ENCODE results near the gene ZNF430. TPM values are rescaled to one million over a fixed set of nuclear protein-coding genes. Genes with fewer than 3 reads are reported as not detected.

ZNF430 gene
- total and polyA plus RNA-seq, 9 of the 15 experiments (the other 6 are each of a cell fraction or from before 2014, with no cell fraction given): 4.7 to 15.4 (median 9.4) TPM

DNA sequence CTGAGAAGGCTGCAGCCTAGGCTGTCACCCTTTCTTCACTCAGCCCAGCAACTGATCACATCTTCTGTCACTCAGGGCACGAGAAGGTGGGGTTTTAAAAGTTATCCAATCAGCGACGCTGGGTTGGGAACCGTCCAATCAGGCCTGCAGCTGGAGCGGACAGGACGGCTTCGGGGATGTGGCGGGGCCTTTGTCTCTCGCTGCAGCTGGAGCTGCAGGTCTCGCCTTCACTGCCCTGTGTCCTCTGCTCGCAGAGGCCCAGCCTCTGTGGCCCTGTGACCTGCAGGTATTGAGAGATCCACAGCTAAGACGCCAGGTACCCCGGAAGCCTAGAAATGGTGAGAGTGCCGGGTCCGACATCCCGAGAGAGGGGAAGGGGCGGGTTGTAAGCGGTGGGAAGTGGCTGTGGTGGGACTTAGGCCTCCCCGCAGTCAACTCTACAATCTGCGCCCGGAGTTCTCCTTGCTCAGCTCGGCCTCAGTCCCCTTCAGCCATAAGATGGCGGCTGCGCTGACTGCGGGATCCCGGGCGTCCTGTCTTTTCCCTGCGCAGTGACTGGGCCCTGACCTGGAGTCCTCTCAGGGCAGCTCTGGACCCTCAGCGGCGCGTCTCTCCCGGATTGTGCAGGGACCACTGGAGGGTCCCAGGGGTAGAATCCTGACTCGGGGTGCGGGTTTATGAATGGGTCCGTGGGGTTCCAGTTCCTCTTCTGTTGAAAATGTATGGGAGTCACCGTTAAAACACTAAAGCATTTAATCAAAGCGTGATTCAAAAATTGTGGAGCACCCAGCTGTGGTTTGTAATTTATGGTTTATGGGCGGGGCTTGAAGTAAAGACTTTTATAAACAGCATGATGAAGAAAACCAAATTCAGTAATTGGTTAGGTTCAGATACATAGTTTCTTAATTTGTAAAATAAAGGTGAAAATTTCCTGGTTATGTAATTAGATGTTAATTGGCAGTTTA is 61.8 kb downstream of the ZNF430 start, which contains the start of gene ZNF714:
Gene ZNF714, plus strand, starts transcription at position 193 of the 965 bp plus-strand sequence. CDS start 16,066 bp downstream, outside the sequence.
- no peaks in the 10 kb centered on the region for H3K9me1 ChIP-seq (ENCODE audit: control insufficient read depth, insufficient read depth, low read length)
- peak; percentile 92 to 97 (median 94) for DNase-seq (ENCODE audit: extremely low read depth in 1 of 4, low spot score in 3 of 4)
- intact Hi-C loops (cut with micrococcal nuclease) (loop anchor here (5.0 kb wide), 1 partner anchor 60 kb away; the partner anchor contains the start of gene ZNF431), in situ Hi-C loops (cut with MboI) (no loop called here)
- H3K36me3 ChIP-seq (ENCODE audit: control insufficient read depth, insufficient read depth, low read length): peaks cover 24% of the 10 kb centered on the region; the same call in 2 of the 3 replicates
- peak within 1 kb of the TSS; percentile 90 for H3K4me3 ChIP-seq
- peak; percentile 99 for ATAC-seq
- peak; percentile 99 for FAIRE-seq
- H3K4me1 ChIP-seq (replicated peaks in 1 of 2; ENCODE audit: control insufficient read depth in 2 of 2, insufficient read depth in 2 of 2, low read length in 2 of 2): peaks cover 4 to 6% of the 10 kb centered on the region in 2 experiments
- H4K20me1 ChIP-seq (replicated peaks; ENCODE audit: control insufficient read depth, insufficient read depth, low read length): no peaks in the 10 kb centered on the region
- H3K27me3 ChIP-seq (ENCODE audit: control insufficient read depth in 2 of 2, insufficient read depth in 2 of 2, low read length in 2 of 2): no peaks in the 10 kb centered on the region
- 0% methylated on average over 36 of the region's 38 CpGs for WGBS (ENCODE audit: insufficient coverage, low coverage, missing lambda C conversion rate)
- H3K9ac ChIP-seq (ENCODE audit: insufficient read depth in 1 of 2, low read depth in 2 of 2, low read length in 2 of 2): peak within 1 kb of the TSS; percentile 86 to 93
- CTCF ChIA-PET (ENCODE audit: low intra/inter-chr PET ratio): no interaction called here
- no peaks in the 10 kb centered on the region for H3K9me3 ChIP-seq (replicated peaks; ENCODE audit: control insufficient read depth, insufficient read depth, low read depth, low read length)
- no TSS peak for BruUV-seq (replicated peaks)
- peaks cover 25% of the 10 kb centered on the region for H3K79me2 ChIP-seq (ENCODE audit: control insufficient read depth, insufficient read depth, low read length)
- H3K4me2 ChIP-seq (ENCODE audit: insufficient read depth, low read length): peak within 1 kb of the TSS; percentile 91
- POLR2A ChIA-PET: interaction anchor here (0.5 to 2.7 kb wide), 15 partner anchors 10 to 509 kb away, joined by 3 to 11 read pairs (median 4); partner anchors contain the start of genes ZNF430, ZNF431 and ZNF85
- peak within 1 kb of the TSS; percentile 88 for H3K27ac ChIP-seq (ENCODE audit: extremely low read depth, low read depth, low read length)
- H2AFZ ChIP-seq (ENCODE audit: low read depth, low read length): peak within 1 kb of the TSS; percentile 97
- TF ChIP-seq, protein P1, sequence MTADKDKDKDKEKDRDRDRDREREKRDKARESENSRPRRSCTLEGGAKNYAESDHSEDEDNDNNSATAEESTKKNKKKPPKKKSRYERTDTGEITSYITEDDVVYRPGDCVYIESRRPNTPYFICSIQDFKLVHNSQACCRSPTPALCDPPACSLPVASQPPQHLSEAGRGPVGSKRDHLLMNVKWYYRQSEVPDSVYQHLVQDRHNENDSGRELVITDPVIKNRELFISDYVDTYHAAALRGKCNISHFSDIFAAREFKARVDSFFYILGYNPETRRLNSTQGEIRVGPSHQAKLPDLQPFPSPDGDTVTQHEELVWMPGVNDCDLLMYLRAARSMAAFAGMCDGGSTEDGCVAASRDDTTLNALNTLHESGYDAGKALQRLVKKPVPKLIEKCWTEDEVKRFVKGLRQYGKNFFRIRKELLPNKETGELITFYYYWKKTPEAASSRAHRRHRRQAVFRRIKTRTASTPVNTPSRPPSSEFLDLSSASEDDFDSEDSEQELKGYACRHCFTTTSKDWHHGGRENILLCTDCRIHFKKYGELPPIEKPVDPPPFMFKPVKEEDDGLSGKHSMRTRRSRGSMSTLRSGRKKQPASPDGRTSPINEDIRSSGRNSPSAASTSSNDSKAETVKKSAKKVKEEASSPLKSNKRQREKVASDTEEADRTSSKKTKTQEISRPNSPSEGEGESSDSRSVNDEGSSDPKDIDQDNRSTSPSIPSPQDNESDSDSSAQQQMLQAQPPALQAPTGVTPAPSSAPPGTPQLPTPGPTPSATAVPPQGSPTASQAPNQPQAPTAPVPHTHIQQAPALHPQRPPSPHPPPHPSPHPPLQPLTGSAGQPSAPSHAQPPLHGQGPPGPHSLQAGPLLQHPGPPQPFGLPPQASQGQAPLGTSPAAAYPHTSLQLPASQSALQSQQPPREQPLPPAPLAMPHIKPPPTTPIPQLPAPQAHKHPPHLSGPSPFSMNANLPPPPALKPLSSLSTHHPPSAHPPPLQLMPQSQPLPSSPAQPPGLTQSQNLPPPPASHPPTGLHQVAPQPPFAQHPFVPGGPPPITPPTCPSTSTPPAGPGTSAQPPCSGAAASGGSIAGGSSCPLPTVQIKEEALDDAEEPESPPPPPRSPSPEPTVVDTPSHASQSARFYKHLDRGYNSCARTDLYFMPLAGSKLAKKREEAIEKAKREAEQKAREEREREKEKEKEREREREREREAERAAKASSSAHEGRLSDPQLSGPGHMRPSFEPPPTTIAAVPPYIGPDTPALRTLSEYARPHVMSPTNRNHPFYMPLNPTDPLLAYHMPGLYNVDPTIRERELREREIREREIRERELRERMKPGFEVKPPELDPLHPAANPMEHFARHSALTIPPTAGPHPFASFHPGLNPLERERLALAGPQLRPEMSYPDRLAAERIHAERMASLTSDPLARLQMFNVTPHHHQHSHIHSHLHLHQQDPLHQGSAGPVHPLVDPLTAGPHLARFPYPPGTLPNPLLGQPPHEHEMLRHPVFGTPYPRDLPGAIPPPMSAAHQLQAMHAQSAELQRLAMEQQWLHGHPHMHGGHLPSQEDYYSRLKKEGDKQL (CRISPR knock-in tag; IDR thresholded peaks at IDR 0.05; ENCODE audit: borderline replicate concordance): no peak
- TF ChIP-seq GTF2A2 (tag; IDR thresholded peaks at IDR 0.05) (no peak), RREB1 (CRISPR knock-in tag; IDR thresholded peaks at IDR 0.05) (no peak), CEBPB (tag; IDR thresholded peaks at IDR 0.05) (no peak), TARDBP (IDR thresholded peaks at IDR 0.05) (no peak)
- TF ChIP-seq, protein P2, sequence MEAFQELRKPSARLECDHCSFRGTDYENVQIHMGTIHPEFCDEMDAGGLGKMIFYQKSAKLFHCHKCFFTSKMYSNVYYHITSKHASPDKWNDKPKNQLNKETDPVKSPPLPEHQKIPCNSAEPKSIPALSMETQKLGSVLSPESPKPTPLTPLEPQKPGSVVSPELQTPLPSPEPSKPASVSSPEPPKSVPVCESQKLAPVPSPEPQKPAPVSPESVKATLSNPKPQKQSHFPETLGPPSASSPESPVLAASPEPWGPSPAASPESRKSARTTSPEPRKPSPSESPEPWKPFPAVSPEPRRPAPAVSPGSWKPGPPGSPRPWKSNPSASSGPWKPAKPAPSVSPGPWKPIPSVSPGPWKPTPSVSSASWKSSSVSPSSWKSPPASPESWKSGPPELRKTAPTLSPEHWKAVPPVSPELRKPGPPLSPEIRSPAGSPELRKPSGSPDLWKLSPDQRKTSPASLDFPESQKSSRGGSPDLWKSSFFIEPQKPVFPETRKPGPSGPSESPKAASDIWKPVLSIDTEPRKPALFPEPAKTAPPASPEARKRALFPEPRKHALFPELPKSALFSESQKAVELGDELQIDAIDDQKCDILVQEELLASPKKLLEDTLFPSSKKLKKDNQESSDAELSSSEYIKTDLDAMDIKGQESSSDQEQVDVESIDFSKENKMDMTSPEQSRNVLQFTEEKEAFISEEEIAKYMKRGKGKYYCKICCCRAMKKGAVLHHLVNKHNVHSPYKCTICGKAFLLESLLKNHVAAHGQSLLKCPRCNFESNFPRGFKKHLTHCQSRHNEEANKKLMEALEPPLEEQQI (IDR thresholded peaks at IDR 0.05): peak; percentile 92

Measured in K562 (cell line).